HG03064 (cell line): ENCODE results near the gene EEA1.
"Not testable (repeated sequence)": the region's sequence is repeated elsewhere in the genome, so short reads cannot be mapped to it uniquely, and the experiment has no call there.

ENCODE experiments used
- ATAC-seq: cut with Tn5 transposase; IDR thresholded peaks from one replicate; pipeline ENCODE4 v1.9.1; 2021; ENCODE audit warnings: low read depth; ENCODE audit not compliant: unreplicated experiment

Gene EEA1

GRCh38 chr12:92759634-92760268, 169.3 kb downstream of the EEA1 start:
- no peak for ATAC-seq

GRCh38 chr12:92757597-92758121, 171.4 kb downstream of the EEA1 start:
- no peak for ATAC-seq

- ATAC-seq = no peak
Observed at GRCh38 chr12:92756898-92757596, 172.0 kb downstream of the EEA1 start.

GRCh38 chr12:92753976-92754885, 174.9 kb downstream of the EEA1 start:
- ATAC-seq = no peak

- not testable (repeated sequence) for ATAC-seq
Observed at GRCh38 chr12:92749691-92750090, 179.4 kb downstream of the EEA1 start.

GRCh38 chr12:92747151-92747550, 181.9 kb downstream of the EEA1 start:
- no peak for ATAC-seq

GRCh38 chr12:92745856-92746550, 183.1 kb downstream of the EEA1 start:
- no peak for ATAC-seq

- no peak for ATAC-seq
Observed at GRCh38 chr12:92743026-92743425, 186.1 kb downstream of the EEA1 start.

GRCh38 chr12:92740411-92740810, 188.7 kb downstream of the EEA1 start:
- ATAC-seq = no peak

GRCh38 chr12:92739113-92739512, 190.0 kb downstream of the EEA1 start:
- ATAC-seq = no peak

- ATAC-seq = no peak
Observed at GRCh38 chr12:92737855-92738850, 190.9 kb downstream of the EEA1 start.

GRCh38 chr12:92736605-92737004, 192.5 kb downstream of the EEA1 start:
- no peak for ATAC-seq

- no peak for ATAC-seq
Observed at GRCh38 chr12:92735131-92735721, 193.9 kb downstream of the EEA1 start.

GRCh38 chr12:92733661-92734060, 195.4 kb downstream of the EEA1 start:
- no peak for ATAC-seq

GRCh38 chr12:92733181-92733580, 195.9 kb downstream of the EEA1 start:
- no peak for ATAC-seq

GRCh38 chr12:92732716-92733115, 196.4 kb downstream of the EEA1 start:
- ATAC-seq = no peak

GRCh38 chr12:92732216-92732615, 196.9 kb downstream of the EEA1 start:
- ATAC-seq = no peak

GRCh38 chr12:92730758-92731157, 198.3 kb downstream of the EEA1 start:
- ATAC-seq = no peak

- no peak for ATAC-seq
Observed at GRCh38 chr12:92729773-92730305, 199.3 kb downstream of the EEA1 start.
